Activated T-cell treated with anti-CD3 and anti-CD28 coated beads for 4 hours (primary cell): ENCODE data around the gene MIAT.
"Not testable (repeated sequence)": the region's sequence is repeated elsewhere in the genome, so short reads cannot be mapped to it uniquely, and the experiment has no call there.

Experiments used
- DNase-seq: peaks from one replicate; pipeline ENCODE4 v3.0.0-alpha.2; 2020

MIAT gene

DNA sequence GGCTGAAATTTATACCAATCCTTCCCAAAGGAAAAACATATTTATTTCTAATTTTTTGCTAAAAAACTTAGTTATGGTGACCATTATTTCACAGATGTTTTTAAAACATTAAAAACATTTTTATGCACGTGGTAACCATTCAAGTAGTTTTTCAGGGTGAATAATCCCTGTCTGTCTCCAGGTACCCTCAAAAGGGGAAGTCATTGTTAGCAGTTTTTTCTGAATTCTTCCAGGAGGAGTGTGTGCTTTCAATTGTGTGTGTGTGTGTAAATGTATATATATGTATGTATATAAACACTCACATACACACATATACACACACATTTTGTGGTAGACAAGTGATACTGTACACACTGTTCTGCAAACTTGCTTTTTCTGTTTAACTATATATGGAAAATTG is 43.9 kb downstream of the MIAT start:
- DNase-seq = no peak

DNA sequence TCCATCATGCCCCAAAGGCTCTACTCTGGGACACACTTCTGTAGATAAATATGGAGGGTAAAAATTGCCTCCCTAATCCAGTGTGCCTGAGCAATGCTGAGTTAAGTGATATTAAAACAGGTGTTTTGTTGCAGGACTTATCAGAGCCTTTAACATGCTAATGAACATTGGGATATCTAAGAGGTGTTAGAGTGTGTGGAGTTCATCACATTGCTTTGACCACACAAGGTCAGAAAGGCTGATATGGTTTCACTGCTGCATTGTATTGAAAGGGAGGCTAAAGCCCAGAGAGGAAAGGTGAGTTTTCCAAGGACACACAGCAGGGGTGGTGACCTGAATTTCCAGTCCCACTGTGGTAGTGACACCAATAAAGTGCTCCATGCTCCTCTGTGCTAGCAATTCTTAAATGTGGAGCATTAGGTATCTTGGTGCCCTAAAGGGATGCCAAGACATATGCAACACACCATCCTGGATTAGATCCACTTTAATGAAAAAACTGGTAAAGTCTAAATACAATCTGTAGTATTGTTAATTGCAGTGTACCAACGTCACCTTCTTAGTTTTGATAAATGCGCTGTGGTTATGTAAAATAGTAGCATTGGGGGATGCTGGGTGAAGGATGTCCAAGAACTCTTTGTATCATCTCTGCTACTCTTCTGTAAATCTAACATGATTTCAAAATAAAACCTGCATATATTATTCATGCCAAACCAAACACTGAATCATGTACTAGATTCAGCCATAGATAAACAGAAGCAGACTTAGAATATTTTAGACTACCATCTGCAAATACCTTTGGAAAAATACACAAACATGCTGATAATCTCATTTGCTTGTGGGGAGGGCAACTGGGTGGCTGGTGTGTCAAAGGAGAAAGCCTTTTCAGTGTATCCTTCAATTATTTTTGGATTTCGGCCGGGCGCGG is 45.8 kb downstream of the MIAT start:
- no peak for DNase-seq

DNA sequence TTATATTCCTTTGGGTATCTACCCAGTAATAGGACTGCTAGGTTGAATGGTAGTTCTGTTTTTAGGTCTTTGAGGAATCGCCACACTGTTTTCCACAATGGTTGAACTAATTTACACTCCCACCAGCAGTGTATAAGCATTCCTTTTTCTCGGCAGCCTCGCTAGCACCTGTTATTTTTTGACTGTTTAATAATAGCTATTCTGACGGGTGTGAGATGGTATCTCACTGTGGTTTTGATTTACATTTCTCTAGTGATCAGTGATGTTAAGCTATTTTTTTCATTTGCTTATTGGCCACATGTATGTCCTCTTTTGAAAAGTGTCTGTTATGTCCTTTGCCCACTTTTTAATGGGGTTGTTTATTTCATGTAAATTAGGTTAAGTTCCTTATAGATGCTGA is 48.0 kb downstream of the MIAT start:
- DNase-seq = not testable (repeated sequence)

DNA sequence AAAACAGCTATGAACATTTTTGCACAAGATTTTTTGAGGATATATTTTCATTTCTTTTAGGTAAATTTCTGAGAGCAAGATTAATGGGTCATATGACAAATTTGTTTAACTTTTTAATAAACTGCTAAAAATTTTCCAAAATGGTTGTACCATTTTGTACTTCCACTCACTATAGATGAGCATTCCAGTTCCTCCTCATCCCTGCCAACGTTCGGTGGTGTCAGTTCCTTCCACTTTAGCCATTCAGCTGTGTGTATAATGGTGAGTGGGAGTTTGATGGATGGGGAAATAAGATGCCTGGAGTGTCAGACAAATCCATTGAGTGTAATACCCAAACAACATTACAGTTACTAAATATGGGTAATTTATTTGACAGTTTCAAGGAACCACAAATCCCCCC is 49.7 kb downstream of the MIAT start:
- no peak for DNase-seq

DNA sequence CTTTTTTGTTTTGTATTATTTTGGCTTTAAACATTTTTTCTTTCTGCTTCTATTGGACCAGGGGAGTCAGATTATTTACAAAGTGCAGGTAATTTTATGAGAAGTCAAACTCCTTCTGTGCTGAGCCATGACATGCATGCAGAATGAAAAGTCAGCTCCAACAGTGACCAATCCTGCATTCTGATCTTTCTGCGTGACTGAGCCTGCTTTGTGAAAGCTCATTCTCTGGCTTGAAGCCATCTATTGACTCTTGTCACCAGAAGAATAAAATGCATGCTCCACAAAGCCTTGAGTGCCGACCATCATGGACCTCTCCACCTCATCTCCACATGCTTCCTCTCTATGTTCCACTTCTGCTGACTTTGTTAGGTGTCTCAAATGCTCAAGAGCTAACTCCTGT is 50.2 kb downstream of the MIAT start:
- DNase-seq = no peak

DNA sequence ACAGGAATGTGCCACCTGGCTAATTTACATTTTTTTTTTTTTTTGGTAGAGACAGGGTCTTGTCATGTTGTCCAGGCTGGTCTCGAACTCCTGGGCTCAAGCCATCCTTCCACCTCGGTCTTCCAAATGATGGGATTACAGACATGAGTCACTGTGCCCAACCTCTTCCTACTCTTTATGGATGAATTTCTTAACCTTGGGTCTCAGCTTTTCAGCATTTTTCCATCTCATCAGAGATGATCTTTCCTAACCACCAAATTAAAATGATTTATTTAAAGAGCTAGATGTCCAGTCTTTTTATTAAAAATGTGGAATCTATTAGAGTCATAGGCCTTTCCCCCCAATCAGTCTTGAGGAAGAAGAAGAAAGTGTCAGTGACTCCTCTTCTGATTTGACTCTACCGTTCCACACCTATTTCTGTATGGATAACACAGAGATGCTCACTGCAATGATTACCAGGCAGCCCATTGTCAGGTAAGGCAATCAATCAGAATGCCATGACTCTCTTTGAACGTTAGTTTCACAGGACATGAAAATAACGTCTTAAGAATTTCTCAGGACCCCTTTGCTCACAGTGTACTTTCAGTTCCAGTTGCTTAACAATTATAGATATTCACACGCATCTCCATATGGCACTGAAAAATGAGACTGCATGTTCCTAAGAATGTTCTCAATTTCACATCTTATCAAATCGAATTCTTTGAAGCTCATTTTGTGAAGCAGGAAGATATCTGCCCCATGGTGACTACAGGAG is 51.0 kb downstream of the MIAT start:
- no peak for DNase-seq

DNA sequence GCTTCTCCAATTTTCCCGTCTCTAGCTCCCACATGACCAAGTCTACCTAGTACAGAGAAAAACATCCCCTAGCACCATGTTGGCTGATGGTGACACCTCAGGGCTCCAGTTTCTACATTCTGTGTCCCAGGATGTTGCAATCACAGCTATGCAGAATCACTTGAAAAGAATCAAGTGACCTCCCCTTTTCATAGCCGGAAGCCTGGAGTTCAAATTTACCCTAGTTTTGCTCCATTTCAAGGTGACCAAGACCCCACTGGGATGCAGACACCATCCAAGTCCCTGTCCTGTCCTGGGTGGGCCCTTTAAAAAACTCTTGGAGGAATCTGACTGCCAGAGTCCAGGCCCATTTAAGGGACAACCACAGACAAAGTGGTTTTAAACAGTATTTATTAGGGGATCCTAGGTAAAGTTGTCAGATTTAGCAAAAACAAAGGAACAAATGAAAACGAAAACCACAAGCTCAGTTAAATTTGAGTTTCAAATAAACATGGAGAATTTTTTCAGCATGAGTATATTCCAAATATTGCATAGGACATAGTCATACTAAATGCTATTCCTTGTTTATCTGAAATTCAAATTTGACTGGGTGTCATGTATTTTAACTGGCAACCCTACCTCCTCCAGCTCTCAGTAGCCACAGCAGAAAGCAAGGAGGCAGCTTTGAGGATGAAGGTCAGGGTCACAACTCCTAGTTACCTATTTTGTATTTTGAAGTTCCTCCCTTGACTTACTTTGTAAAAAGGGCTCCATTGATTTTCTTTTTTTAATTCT is 52.4 kb downstream of the MIAT start:
- no peak for DNase-seq

DNA sequence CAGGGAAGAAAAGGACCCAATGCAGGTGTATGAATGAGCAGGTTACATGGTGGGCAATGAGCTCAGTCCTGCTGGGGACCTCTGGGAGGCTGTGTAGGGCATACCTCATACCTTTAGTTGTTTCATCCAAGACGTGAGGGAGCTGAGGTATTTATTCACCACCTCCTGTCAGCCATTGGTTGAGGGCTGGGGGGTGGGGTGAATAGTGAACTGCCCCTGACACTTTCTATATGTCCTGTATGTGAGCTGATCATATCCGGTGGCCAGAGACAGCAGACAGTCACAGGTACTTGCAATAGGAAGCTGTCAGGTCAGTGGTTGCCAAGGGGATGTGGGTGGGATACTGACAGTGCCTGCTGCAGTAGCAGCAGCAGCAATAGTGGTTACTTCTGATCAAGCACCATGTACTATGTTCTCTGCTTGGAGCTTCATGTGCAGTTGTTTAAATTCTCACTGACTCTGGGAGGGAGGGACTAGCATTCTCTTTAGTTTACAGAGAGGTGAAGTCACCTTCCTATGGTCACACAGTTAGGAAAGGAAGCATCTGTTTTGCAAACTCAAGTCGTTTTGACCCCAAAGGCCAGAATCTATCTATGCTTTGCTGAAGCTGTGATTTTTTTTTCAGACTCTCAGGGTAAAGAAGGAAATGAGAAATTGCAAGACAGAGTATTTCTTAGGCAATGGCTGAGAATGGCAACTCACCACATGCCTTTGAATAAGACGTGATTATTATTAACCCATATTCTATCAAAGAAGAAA is 54.0 kb downstream of the MIAT start:
- no peak for DNase-seq

DNA sequence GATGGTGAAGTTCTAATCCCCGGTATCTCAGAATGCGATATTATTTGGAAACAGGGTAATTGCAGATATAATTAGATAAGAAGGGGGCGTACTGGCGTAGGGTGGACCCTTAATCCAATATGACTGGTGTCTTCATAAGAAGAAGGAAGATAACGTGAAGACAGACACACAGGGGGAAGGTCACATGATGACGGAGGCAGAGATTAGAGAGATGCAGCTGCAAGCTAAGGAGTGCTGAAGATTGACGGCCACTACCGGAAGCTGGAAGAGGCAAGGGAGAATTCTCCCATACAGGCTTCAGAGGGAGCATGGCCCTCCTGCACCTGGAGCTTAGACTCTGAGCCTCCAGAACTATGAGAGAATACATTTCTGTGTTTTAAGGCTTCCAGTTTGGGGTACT is 54.8 kb downstream of the MIAT start:
- DNase-seq = no peak

DNA sequence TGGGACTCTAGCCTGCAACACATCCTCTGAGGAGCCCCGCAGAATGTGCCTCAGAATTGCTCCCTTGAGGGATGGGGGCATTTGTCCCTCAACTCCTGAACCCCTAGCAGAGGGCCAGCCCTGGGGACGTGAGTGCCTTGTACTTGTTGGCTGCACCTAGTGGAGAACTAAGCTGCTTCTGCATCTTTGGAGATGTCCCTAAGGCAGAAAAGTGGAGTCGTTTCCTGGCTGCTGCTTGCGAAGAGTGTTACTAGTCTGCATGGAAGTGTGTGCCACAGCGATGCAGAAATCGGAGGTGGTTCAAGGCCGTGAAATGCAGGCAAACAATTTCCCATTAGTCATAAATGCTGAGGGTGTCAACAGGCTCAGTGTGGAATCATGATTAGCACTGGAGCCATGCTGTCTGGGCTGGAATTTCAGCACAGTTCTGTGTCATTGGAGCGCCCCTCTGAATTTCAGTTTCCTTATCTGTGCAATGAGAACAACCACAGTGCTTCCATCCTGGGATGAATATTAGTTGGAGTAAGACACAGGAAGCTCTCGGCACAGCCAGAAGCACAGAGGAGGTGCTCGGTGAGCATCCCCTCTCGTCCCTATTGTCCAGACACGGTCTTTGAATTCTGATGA is 56.5 kb downstream of the MIAT start:
- no peak for DNase-seq

DNA sequence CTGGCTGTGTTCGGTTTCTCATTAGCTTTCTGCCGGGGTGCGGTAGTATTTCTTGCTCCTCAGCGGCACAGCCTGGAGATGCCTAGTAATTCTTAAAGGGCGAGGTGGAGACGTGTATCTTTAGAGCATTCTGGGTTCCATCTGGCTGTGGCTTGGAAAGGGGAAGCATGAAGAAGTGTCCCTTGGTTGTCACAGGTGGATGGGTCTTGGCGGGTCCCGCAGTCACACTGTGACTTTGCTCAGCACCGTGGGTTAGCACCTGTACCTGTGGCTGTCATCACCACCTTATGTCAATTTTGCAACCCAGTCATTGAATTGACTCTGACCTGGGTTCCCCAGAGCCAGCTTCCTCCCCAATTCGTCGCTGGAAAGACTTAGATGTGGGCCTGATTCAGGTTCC is 57.6 kb downstream of the MIAT start:
- DNase-seq = no peak

DNA sequence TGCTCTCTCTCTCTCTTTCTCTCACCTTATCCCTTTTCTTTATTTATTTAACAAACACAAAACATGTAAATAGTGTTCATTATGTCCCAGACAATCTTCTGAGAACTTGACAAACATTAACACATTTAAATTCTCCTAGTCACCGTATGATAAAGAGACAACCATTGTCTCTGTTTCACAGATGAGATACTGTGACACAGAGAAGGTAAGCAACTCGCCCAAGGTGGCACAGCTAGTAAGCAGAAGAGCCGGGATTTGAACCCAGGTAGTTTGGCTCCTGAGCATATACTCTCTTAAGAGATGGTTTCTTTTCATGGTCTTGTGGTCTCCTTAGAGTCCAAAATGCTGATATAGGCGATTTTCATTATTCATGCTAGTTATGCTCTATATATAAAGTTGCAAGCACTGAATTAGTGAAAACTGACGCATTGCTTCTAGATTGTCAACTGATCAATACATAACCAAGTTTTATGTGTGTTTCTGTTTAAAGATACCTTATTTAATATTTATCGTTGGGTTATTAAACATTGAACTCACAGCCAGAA is 58.1 kb downstream of the MIAT start:
- DNase-seq = no peak

DNA sequence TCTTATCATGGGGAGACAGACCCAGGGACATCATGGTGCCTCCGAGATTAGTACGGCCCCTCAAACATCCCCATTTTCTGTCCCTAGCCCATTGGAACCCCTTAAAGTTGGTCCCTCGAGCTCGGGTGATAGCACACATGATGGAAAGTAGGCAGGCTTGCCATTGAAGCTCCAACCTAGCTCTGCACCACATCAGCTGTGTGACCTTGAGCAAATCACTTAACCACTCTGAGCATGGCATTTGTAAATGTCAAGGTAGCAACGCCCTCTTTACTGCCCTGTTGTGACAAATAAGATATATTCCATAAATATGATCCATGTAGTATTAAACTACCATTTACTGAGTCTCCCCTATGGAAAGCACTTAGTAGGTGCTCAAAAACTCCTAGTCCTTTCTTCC is 61.1 kb downstream of the MIAT start:
- DNase-seq = no peak

DNA sequence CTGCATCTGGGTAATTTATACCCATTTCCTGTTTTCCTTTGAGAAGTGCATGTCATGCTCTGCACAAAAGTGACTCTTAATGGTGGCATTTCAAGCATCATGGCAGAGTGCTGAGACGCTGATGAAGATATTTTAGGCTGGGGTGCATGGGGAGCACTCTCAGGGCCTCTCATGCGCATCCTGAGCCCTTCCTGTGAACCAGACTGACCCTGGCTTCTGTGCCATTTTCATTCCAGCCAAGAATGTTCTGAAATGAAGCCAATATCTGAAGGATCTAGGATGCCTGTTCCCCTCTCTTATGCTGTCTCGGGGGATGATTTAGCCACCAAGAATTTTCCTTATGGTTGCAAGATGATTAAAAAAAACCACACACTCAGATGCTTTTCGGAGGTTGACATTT is 61.5 kb downstream of the MIAT start:
- DNase-seq = no peak

DNA sequence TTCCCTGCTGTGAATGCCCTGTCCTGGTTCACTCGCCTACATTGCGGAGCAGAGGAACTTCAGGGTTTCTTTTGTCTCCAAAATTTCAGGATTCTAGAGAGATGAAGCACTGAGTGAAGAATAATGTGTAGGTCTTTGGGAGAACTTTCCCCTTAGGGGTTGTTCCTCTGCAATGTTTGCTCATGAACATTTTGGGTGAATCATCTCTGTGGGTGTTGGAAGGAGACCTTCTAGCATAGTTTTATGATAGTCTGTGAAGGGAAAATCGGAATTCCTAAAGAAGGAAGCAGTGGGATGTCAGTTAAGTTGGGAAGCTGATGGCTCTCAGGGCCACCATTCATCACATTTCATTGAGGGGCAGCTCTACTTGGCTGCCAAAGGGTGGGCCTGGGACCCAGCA is 64.8 kb downstream of the MIAT start:
- no peak for DNase-seq

DNA sequence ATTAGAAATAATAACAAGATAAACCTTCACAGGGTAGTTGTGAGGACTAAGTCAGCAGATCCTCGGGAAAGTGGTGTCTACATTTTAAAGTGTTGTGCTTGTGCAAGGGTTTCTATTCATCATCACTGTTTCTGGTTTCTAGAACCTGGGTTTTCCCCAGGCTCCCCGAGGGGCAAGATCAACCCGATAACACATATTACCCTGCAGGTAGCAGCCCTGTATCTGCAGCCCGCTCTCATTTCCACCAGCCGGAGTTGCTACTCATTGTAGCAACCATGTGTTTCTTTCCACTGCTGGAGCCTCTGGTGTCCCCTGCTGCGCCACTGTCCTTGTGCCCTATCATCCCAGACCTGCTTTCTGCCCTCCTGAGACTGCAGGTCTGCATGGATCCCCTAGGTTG is 67.0 kb downstream of the MIAT start:
- no peak for DNase-seq

DNA sequence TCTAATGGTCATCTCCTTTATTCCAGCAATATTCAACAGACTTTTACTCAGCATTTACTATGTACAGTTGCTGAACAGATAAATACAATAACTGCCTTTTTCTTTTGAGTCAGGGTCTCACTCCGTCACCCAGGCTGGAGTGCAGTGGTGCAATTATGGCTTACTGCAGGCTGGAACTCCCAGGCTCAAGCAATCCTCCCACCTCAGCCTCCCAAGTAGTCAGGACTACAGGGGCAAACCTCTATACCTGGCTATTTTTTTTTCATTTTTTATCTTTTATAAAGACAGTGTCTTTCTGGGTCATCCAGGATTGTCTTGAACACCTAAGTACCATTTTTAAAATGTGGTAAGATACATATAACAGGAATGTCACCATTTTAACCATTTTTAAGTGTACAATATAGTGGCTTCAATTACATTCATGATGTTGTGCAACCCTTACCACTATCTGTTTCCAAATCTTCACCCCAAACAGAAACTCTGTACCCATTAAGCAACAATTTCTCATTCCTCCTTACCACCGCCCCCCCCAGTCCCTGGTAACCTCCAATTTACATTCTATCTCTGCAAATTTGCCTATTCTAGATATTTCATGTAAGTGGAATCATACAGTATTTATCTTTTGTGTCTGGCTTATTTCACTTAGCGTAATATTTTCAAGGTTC is 67.8 kb downstream of the MIAT start:
- DNase-seq = no peak
